Measurements from ENCODE around the gene JDP2.

The JDP2 gene

GRCh38 chr14:75418850-75419768 lies 8.7 kb upstream of the JDP2 start:
- H3K36me3 ChIP-seq (ENCODE audit: control insufficient read depth, insufficient read depth, low read length), result no peaks in the 10 kb centered on the region
- H3K9ac ChIP-seq (ENCODE audit: low read length), result no peak overlapping the region
- no peaks in the 10 kb centered on the region for H3K4me1 ChIP-seq (ENCODE audit: control insufficient read depth, insufficient read depth, low read length)
- H3K27ac ChIP-seq (ENCODE audit: low read depth, low read length), result no peak overlapping the region
- H3K27me3 ChIP-seq (ENCODE audit: control insufficient read depth, insufficient read depth, low read length), result no peaks in the 10 kb centered on the region
- H3K4me3 ChIP-seq (ENCODE audit: low read length), result peak overlapping the region; percentile 28

GRCh38 chr14:75422169-75422568 lies 5.7 kb upstream of the JDP2 start:
- Histone ChIP-seq H3K9ac (ENCODE audit: low read length) (no peak overlapping the region), H3K27me3 (ENCODE audit: control insufficient read depth, insufficient read depth, low read length) (no peaks in the 10 kb centered on the region), H3K4me1 (ENCODE audit: control insufficient read depth, insufficient read depth, low read length) (no peaks in the 10 kb centered on the region), H3K4me3 (ENCODE audit: low read length) (no peak overlapping the region), H3K27ac (ENCODE audit: low read depth, low read length) (no peak overlapping the region), H3K36me3 (ENCODE audit: control insufficient read depth, insufficient read depth, low read length) (no peaks in the 10 kb centered on the region)

- no peak overlapping the region for H3K9ac ChIP-seq (ENCODE audit: low read length)
- no peaks in the 10 kb centered on the region for H3K36me3 ChIP-seq (ENCODE audit: control insufficient read depth, insufficient read depth, low read length)
- H3K4me3 ChIP-seq (ENCODE audit: low read length), result no peak overlapping the region
- no peaks in the 10 kb centered on the region for H3K27me3 ChIP-seq (ENCODE audit: control insufficient read depth, insufficient read depth, low read length)
- H3K4me1 ChIP-seq (ENCODE audit: control insufficient read depth, insufficient read depth, low read length), result peaks cover 6% of the 10 kb centered on the region
- H3K27ac ChIP-seq (ENCODE audit: low read depth, low read length), result no peak overlapping the region
Measured at GRCh38 chr14:75424496-75424895, 3.3 kb upstream of the JDP2 start.

GRCh38 chr14:75425446-75425845 lies 2.4 kb upstream of the JDP2 start:
- Histone ChIP-seq H3K9ac (ENCODE audit: low read length) (no peak overlapping the region), H3K4me1 (ENCODE audit: control insufficient read depth, insufficient read depth, low read length) (peaks cover 14% of the 10 kb centered on the region), H3K36me3 (ENCODE audit: control insufficient read depth, insufficient read depth, low read length) (no peaks in the 10 kb centered on the region), H3K27ac (ENCODE audit: low read depth, low read length) (no peak overlapping the region), H3K4me3 (ENCODE audit: low read length) (no peak overlapping the region), H3K27me3 (ENCODE audit: control insufficient read depth, insufficient read depth, low read length) (no peaks in the 10 kb centered on the region)

- Histone ChIP-seq H3K4me3 (ENCODE audit: low read length) (peak overlapping the region; percentile 62), H3K4me1 (ENCODE audit: control insufficient read depth, insufficient read depth, low read length) (peaks cover 22% of the 10 kb centered on the region), H3K36me3 (ENCODE audit: control insufficient read depth, insufficient read depth, low read length) (no peaks in the 10 kb centered on the region), H3K9ac (ENCODE audit: low read length) (peak overlapping the region; percentile 33), H3K27me3 (ENCODE audit: control insufficient read depth, insufficient read depth, low read length) (no peaks in the 10 kb centered on the region), H3K27ac (ENCODE audit: low read depth, low read length) (peak overlapping the region; percentile 83)
Measured at GRCh38 chr14:75426332-75427125, 1.3 kb upstream of the JDP2 start.

GRCh38 chr14:75427126-75427481 lies 718 bp upstream of the JDP2 start:
- Histone ChIP-seq H3K9ac (ENCODE audit: low read length) (peak overlapping the region; percentile 7), H3K36me3 (ENCODE audit: control insufficient read depth, insufficient read depth, low read length) (no peaks in the 10 kb centered on the region), H3K27me3 (ENCODE audit: control insufficient read depth, insufficient read depth, low read length) (no peaks in the 10 kb centered on the region), H3K4me1 (ENCODE audit: control insufficient read depth, insufficient read depth, low read length) (peaks cover 24% of the 10 kb centered on the region), H3K4me3 (ENCODE audit: low read length) (peak overlapping the region; percentile 62), H3K27ac (ENCODE audit: low read depth, low read length) (peak overlapping the region; percentile 83)

- peak overlapping the region; percentile 65 for H3K4me3 ChIP-seq (ENCODE audit: low read length)
- peaks cover 24% of the 10 kb centered on the region for H3K4me1 ChIP-seq (ENCODE audit: control insufficient read depth, insufficient read depth, low read length)
- no peaks in the 10 kb centered on the region for H3K27me3 ChIP-seq (ENCODE audit: control insufficient read depth, insufficient read depth, low read length)
- no peaks in the 10 kb centered on the region for H3K36me3 ChIP-seq (ENCODE audit: control insufficient read depth, insufficient read depth, low read length)
- H3K27ac ChIP-seq (ENCODE audit: low read depth, low read length), result peak overlapping the region; percentile 75
- H3K9ac ChIP-seq (ENCODE audit: low read length), result peak overlapping the region; percentile 38
Measured at GRCh38 chr14:75428230-75429104, 645 bp downstream of the JDP2 start.

GRCh38 chr14:75429562-75429961 lies 1.7 kb downstream of the JDP2 start:
- Histone ChIP-seq H3K27me3 (ENCODE audit: control insufficient read depth, insufficient read depth, low read length) (no peaks in the 10 kb centered on the region), H3K9ac (ENCODE audit: low read length) (no peak overlapping the region), H3K36me3 (ENCODE audit: control insufficient read depth, insufficient read depth, low read length) (no peaks in the 10 kb centered on the region), H3K4me3 (ENCODE audit: low read length) (peak overlapping the region; percentile 65), H3K27ac (ENCODE audit: low read depth, low read length) (peak overlapping the region; percentile 36), H3K4me1 (ENCODE audit: control insufficient read depth, insufficient read depth, low read length) (peaks cover 32% of the 10 kb centered on the region)

- peak overlapping the region; percentile 21 for H3K27ac ChIP-seq (ENCODE audit: low read depth, low read length)
- peak overlapping the region; percentile 65 for H3K4me3 ChIP-seq (ENCODE audit: low read length)
- H3K27me3 ChIP-seq (ENCODE audit: control insufficient read depth, insufficient read depth, low read length), result no peaks in the 10 kb centered on the region
- no peaks in the 10 kb centered on the region for H3K36me3 ChIP-seq (ENCODE audit: control insufficient read depth, insufficient read depth, low read length)
- H3K9ac ChIP-seq (ENCODE audit: low read length), result no peak overlapping the region
- peaks cover 37% of the 10 kb centered on the region for H3K4me1 ChIP-seq (ENCODE audit: control insufficient read depth, insufficient read depth, low read length)
Measured at GRCh38 chr14:75430116-75430515, 2.3 kb downstream of the JDP2 start.

- Histone ChIP-seq H3K4me1 (ENCODE audit: control insufficient read depth, insufficient read depth, low read length) (peaks cover 40% of the 10 kb centered on the region), H3K27ac (ENCODE audit: low read depth, low read length) (peak overlapping the region; percentile 8), H3K9ac (ENCODE audit: low read length) (no peak overlapping the region), H3K4me3 (ENCODE audit: low read length) (peak overlapping the region; percentile 65), H3K27me3 (ENCODE audit: control insufficient read depth, insufficient read depth, low read length) (no peaks in the 10 kb centered on the region), H3K36me3 (ENCODE audit: control insufficient read depth, insufficient read depth, low read length) (no peaks in the 10 kb centered on the region)
Measured at GRCh38 chr14:75430526-75430925, 2.7 kb downstream of the JDP2 start.

- Histone ChIP-seq H3K27me3 (ENCODE audit: control insufficient read depth, insufficient read depth, low read length) (no peaks in the 10 kb centered on the region), H3K4me3 (ENCODE audit: low read length) (no peak overlapping the region), H3K4me1 (ENCODE audit: control insufficient read depth, insufficient read depth, low read length) (peaks cover 40% of the 10 kb centered on the region), H3K36me3 (ENCODE audit: control insufficient read depth, insufficient read depth, low read length) (no peaks in the 10 kb centered on the region), H3K27ac (ENCODE audit: low read depth, low read length) (peak overlapping the region; percentile 8), H3K9ac (ENCODE audit: low read length) (no peak overlapping the region)
Measured at GRCh38 chr14:75430976-75431375, 3.2 kb downstream of the JDP2 start.

GRCh38 chr14:75431827-75432226 lies 4.0 kb downstream of the JDP2 start:
- H3K36me3 ChIP-seq (ENCODE audit: control insufficient read depth, insufficient read depth, low read length), result peaks cover 3% of the 10 kb centered on the region
- no peaks in the 10 kb centered on the region for H3K27me3 ChIP-seq (ENCODE audit: control insufficient read depth, insufficient read depth, low read length)
- peaks cover 40% of the 10 kb centered on the region for H3K4me1 ChIP-seq (ENCODE audit: control insufficient read depth, insufficient read depth, low read length)
- H3K9ac ChIP-seq (ENCODE audit: low read length), result no peak overlapping the region
- no peak overlapping the region for H3K4me3 ChIP-seq (ENCODE audit: low read length)
- peak overlapping the region; percentile 20 for H3K27ac ChIP-seq (ENCODE audit: low read depth, low read length)
